Omental fat pad (tissue), 4 donors: ENCODE measurements around the gene PAPSS1. TPM values are rescaled to one million over a fixed set of nuclear protein-coding genes. Genes with fewer than 3 reads are reported as not detected.
A peak's percentile ranks its signal among the peaks of the same experiment; 100 is the strongest.

Experiments used
- ATAC-seq: fragments of 150-250 bp; one replicate; pipeline ENCODE4 v1.9.1; 2016; ENCODE audit warnings: mild to moderate bottlenecking, moderate library complexity; ENCODE audit not compliant: low FRiP score
- DNase-seq: peaks from one replicate; pipeline ENCODE4 v3.0.0-alpha.2; 2019; ENCODE audit warnings: low spot score
- total RNA-seq, 4 donors: library from RNA; depleted of rRNA; stranded (reverse); fragments of >200 nt; gene quantifications; one replicate each; pipeline ENCODE4 v1.1.0, GENCODE V29; 2016
- TF ChIP-seq, protein P1 (sequence below), 3 donors: fragments of 450-650 bp; IDR thresholded peaks; one replicate each; pipeline ENCODE4 v1.5.1; 2016 to 2017; ENCODE audit warnings: antibody characterized with exemption in 3 of 3, mild to moderate bottlenecking in 3 of 3, moderate library complexity in 2 of 3

Gene PAPSS1
- total RNA-seq, result 10 to 100 TPM; 29.4 to 41.5 (median 37.6) TPM

DNA sequence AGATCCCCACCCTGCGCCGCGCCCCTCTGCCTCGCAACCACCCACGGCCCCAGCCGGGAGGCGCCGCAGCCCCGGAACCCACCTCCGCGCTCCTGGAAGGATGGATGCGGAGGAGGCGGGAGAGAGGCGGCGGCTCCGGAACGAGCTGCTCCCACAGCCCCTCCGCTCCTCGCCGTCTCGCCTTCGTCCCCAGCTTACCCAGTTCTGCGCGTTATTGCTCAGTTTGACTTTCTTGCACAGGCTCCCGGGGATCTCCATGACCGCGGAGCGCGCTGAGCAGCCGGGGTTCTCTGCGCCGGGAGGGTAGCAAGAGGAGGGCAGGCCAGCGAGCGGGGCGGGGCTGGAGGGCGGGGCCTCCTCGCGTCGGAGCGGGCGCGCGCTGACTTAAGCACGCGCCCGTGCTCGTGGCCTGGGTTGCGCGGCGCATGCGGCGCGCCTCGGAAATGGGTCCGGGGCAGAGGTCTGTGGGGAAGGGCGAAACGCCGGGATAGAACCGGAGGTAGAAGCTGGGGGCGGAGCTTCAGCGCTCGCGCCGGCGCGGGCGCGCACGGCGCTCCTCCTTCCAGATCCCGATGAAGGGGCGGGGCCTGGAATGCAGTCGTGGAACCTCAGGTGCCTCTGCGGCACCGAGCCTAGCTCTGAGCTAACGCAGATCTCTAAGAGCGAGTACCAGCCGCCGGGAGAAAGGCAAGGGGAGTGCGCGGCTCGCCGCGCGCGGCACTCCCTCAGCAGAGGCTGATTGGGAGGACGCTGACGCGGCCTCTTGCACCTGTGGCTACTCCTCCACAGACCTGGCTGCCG, at the start of gene PAPSS1:
Gene PAPSS1, minus strand, starts transcription at position 313 of the 801 bp plus-strand sequence. Its CDS starts 55 bp downstream, at position 258.
- TF ChIP-seq, protein P1, sequence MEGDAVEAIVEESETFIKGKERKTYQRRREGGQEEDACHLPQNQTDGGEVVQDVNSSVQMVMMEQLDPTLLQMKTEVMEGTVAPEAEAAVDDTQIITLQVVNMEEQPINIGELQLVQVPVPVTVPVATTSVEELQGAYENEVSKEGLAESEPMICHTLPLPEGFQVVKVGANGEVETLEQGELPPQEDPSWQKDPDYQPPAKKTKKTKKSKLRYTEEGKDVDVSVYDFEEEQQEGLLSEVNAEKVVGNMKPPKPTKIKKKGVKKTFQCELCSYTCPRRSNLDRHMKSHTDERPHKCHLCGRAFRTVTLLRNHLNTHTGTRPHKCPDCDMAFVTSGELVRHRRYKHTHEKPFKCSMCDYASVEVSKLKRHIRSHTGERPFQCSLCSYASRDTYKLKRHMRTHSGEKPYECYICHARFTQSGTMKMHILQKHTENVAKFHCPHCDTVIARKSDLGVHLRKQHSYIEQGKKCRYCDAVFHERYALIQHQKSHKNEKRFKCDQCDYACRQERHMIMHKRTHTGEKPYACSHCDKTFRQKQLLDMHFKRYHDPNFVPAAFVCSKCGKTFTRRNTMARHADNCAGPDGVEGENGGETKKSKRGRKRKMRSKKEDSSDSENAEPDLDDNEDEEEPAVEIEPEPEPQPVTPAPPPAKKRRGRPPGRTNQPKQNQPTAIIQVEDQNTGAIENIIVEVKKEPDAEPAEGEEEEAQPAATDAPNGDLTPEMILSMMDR (IDR thresholded peaks at IDR 0.05), result no peak
- ATAC-seq (peak; percentile 98), DNase-seq (peak; percentile 71)

GRCh38 chr4:107760281-107760947, 40.4 kb upstream of the PAPSS1 start:
- ATAC-seq (no peak), DNase-seq (no peak)
- TF ChIP-seq, protein P1 (IDR thresholded peaks at IDR 0.05), result no peak

- no peak for ATAC-seq
These were observed 37.9 kb upstream of the PAPSS1 start for GRCh38 chr4:107757864-107758476.

DNA sequence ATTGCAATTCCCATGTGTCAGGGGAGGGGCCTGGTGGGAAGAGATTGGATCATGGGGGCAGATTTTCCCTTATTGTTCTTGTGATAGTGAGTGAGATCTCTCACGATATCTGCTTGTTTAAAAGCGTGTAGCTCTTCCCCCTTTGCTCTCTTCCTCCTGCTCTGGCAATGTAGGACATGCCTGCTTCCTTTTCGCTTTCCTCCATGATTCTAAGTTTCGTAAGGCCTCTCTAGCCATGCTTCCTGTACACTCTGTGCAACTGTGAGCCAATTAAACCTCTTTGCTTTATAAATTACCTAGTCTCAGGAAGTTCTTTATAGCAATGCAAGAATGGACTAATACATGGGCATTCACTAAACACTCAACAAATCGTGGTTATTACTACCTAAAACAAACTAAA, 37.2 kb upstream of the PAPSS1 start:
- DNase-seq (no peak), ATAC-seq (no peak)

More at GRCh38 chr4:107757864-107758476, 37.9 kb upstream of the PAPSS1 start:
- no peak for DNase-seq
- TF ChIP-seq, protein P1 (IDR thresholded peaks at IDR 0.05), result peak in 1 of 3 donors; percentile 3

DNA sequence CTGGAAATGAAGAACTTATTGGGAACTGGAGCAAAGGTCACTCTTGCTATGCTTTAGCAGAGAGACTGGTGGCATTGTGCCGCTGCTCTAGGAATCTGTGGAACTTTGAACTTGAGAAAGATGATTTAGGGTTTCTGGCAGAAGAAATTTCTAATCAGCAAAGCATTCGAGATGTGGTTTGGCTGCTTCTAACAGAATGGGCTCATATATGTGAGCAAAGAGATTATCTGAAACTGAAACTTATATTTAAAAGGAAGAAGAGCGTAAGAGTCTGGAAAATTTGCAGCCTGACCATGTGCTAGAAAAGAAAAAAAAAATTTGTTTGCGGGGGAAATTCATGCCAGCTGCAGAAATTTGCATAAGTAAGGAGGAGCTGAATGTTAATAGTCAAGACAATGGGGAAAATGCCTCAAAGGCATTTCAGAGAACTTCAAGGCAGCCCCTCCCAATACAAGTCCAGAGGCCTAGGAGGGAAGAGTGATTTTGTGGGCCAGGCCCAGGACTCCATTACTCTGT, 35.9 kb upstream of the PAPSS1 start:
- ATAC-seq, result no peak
- DNase-seq, result no peak
- TF ChIP-seq, protein P1 (IDR thresholded peaks at IDR 0.05), result no peak

More for the DNA sequence above, 37.2 kb upstream of the PAPSS1 start:
- TF ChIP-seq, protein P1 (IDR thresholded peaks at IDR 0.05), result no peak

- DNase-seq (no peak), ATAC-seq (no peak)
- TF ChIP-seq, protein P1 (IDR thresholded peaks at IDR 0.05), result no peak
These were observed 31.6 kb upstream of the PAPSS1 start for GRCh38 chr4:107751670-107752069.
